HAP-1 (cell line): ENCODE data around the gene ANTXR2.
"Not testable (repeated sequence)": the region's sequence is repeated elsewhere in the genome, so short reads cannot be mapped to it uniquely, and the experiment has no call there.

Source experiments
- DNase-seq, 2 experiments: peaks; one replicate each; pipeline ENCODE4 v3.0.0-alpha.2; 2016 to 2020; ENCODE audit warnings: low spot score in 2 of 2
- H3K27me3 ChIP-seq: fragments of 250-450 bp; sonication (Bioruptor Pico); 2 replicates; pipeline ENCODE4 v1.5.1; 2020; ENCODE audit warnings: low read depth, mild to moderate bottlenecking, moderate library complexity
- H3K36me3 ChIP-seq: fragments of 250-450 bp; sonication (Bioruptor Pico); replicated peaks from 2 replicates; pipeline ENCODE4 v1.5.1; 2020; ENCODE audit warnings: mild to moderate bottlenecking
- H3K4me1 ChIP-seq: fragments of 250-450 bp; sonication (Bioruptor Pico); 2 replicates; pipeline ENCODE4 v1.5.1; 2020; ENCODE audit warnings: mild to moderate bottlenecking
- H3K4me3 ChIP-seq: fragments of 250-450 bp; sonication (Bioruptor Pico); 2 replicates; pipeline ENCODE4 v1.5.1; 2020; ENCODE audit warnings: mild to moderate bottlenecking, moderate library complexity
- H3K9me3 ChIP-seq: fragments of 250-450 bp; sonication (Bioruptor Pico); 2 replicates; pipeline ENCODE4 v1.5.1; 2020; ENCODE audit warnings: mild to moderate bottlenecking, moderate library complexity
- in situ Hi-C: fragments of 300-500 bp; cut with MboI; formaldehyde crosslinking; loops from 3 replicates; pipeline ENCODE4 v1.14.3; 2020; ENCODE audit warnings: low sequenced_read_pairs, inconsistent platforms, mixed read lengths

The ANTXR2 gene

DNA sequence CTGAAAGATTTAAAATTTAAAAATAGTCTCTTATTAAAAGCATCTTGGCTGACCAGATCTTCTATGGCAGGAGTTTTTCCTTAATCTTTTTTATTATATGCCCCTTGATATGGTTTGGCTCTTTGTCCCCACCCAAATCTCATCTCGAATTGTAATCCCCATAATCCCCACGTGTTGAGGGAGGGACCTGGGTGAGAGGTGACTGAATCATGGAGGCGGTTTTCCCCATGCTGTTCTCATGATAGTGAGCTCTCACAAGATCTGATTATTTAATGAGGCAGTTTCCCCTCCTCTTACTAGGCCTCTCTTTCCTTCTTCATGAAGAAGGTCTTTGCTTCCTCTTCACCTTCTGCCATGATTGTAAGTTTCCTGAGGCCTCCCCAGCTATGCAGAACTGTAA is 74.0 kb downstream of the ANTXR2 start:
- H3K36me3 ChIP-seq, H3K9me3 ChIP-seq, in situ Hi-C loops: not testable (repeated sequence)

GRCh38 chr4:79998201-79998600 is 74.8 kb downstream of the ANTXR2 start:
- no peaks in the 10 kb centered on the region for H3K9me3 ChIP-seq
- in situ Hi-C loops = no loop called here
- no peaks in the 10 kb centered on the region for H3K27me3 ChIP-seq
- DNase-seq = no peak
- H3K4me3 ChIP-seq = no peak overlapping the region
- no peaks in the 10 kb centered on the region for H3K4me1 ChIP-seq
- no peaks in the 10 kb centered on the region for H3K36me3 ChIP-seq

More for the DNA sequence above, 74.0 kb downstream of the ANTXR2 start:
- not testable (repeated sequence) for H3K4me3 ChIP-seq, DNase-seq, H3K4me1 ChIP-seq, H3K27me3 ChIP-seq

- Histone ChIP-seq H3K27me3 (no peaks in the 10 kb centered on the region), H3K9me3 (no peaks in the 10 kb centered on the region), H3K4me3 (no peak overlapping the region), H3K4me1 (no peaks in the 10 kb centered on the region), H3K36me3 (no peaks in the 10 kb centered on the region)
- DNase-seq = no peak
- in situ Hi-C loops = no loop called here
These were observed 76.2 kb downstream of the ANTXR2 start for GRCh38 chr4:79996851-79997250.

DNA sequence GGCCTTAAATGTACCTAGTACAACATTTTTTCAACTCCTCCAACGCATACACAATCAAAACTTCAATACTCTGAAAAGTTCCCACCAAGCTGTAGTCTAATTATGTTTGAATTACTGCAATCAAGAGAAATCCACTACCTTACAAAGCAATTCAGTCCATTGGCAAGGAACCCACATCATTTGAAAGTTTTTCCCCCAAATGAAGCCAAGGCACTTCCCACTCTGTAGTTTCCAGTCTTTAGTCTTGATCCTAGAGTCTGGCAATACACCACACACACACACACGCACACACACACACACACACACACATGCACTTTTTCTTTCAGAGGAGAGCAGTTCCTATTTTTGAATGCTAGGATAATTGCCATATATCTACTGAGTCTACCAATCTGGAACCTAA is 79.6 kb downstream of the ANTXR2 start:
- in situ Hi-C loops = no loop called here
- DNase-seq = no peak

DNA sequence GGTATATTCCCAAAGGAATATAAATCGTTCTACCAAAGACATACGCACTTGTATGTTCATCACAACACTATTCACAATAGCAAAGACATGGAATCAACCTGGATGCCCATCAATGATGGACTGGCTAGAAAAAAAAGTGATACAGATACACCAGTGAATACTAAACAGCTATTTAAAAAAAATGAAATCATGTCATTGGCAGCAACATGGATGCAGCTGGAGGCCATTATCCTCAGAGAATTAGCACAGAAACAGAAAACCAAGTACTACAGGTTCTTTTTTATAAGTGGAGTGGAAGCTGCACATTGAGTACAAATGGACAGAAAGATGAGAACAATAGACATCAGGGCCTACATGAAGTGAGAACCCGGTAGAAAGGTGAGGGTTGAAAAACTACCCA is 81.4 kb downstream of the ANTXR2 start:
- no peaks in the 10 kb centered on the region for H3K9me3 ChIP-seq
- no peak overlapping the region for H3K4me3 ChIP-seq
- no peaks in the 10 kb centered on the region for H3K27me3 ChIP-seq
- in situ Hi-C loops = no loop called here
- DNase-seq = no peak
- no peaks in the 10 kb centered on the region for H3K36me3 ChIP-seq
- H3K4me1 ChIP-seq = no peaks in the 10 kb centered on the region

More for the DNA sequence above, 79.6 kb downstream of the ANTXR2 start:
- no peaks in the 10 kb centered on the region for H3K4me1 ChIP-seq
- no peak overlapping the region for H3K4me3 ChIP-seq
- H3K36me3 ChIP-seq = no peaks in the 10 kb centered on the region
- H3K27me3 ChIP-seq = no peaks in the 10 kb centered on the region
- H3K9me3 ChIP-seq = no peaks in the 10 kb centered on the region

- DNase-seq, H3K4me3 ChIP-seq, H3K9me3 ChIP-seq, H3K4me1 ChIP-seq, in situ Hi-C loops, H3K27me3 ChIP-seq, H3K36me3 ChIP-seq: not testable (repeated sequence)
These were observed 81.9 kb downstream of the ANTXR2 start for GRCh38 chr4:79991100-79991499.

GRCh38 chr4:79987401-79987800 is 85.6 kb downstream of the ANTXR2 start:
- no peak for DNase-seq
- in situ Hi-C loops = no loop called here
- Histone ChIP-seq H3K9me3 (no peaks in the 10 kb centered on the region), H3K36me3 (no peaks in the 10 kb centered on the region), H3K27me3 (no peaks in the 10 kb centered on the region), H3K4me3 (no peak overlapping the region), H3K4me1 (no peaks in the 10 kb centered on the region)

GRCh38 chr4:79983431-79983830 is 89.6 kb downstream of the ANTXR2 start:
- H3K27me3 ChIP-seq = no peaks in the 10 kb centered on the region
- H3K9me3 ChIP-seq = no peaks in the 10 kb centered on the region
- no peak overlapping the region for H3K4me3 ChIP-seq
- H3K36me3 ChIP-seq = no peaks in the 10 kb centered on the region
- no peaks in the 10 kb centered on the region for H3K4me1 ChIP-seq
- DNase-seq = no peak
- in situ Hi-C loops = no loop called here

DNA sequence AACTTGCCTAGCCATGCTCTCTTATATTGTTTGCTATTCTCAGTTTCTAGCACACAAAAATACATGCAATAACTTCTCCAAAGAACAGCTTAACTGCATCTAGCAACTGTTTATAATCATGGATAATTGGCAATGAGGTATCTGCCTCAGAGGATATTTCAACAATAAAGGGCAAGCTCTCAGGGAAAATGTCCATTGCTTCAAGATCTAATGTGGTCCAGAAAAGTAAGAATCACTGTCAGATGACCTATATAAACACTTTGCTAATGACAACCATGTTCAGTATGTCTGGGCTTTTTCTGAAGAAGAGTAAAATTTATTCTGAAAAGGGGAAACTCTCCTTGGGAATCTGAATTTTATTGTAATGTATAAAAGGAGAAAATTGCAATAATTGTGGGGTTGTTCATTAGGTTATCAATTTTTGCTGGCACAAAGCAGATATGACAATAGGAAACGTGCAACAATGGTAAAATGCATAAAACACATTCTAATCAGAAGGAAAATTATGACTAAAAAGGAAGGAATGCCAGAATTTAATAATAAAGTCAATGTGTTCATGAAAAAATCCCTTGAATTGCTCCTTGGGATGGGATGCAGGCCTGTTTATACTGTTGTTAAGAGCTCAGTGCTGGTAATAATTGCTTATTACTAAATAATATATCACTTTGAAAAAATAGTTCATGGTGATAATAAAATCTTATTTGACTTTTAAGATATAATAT is 90.3 kb downstream of the ANTXR2 start:
- H3K27me3 ChIP-seq = no peaks in the 10 kb centered on the region
- in situ Hi-C loops = no loop called here

DNA sequence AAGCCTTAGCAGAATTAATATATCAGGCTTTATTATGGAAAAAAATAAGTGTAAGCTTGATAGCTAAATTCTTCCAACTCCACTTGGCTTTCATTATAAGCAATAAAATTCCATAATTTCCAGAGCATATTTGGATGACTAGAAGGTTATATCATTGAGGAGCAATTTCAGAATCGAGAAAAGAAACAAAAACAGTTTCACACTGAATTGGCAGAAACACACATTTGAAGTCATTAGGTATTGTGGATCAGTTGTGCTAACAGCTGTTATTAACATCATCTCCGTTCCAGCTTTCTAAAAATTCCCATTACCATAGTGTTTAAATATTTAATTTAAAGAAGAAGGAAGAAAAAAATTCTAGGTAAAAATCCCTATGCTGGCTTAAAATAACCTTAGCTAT is 92.6 kb downstream of the ANTXR2 start:
- in situ Hi-C loops = no loop called here
- no peak overlapping the region for H3K4me3 ChIP-seq
- H3K36me3 ChIP-seq = no peaks in the 10 kb centered on the region

More for the DNA sequence above, 90.3 kb downstream of the ANTXR2 start:
- DNase-seq = no peak
- Histone ChIP-seq H3K4me3 (no peak overlapping the region), H3K36me3 (no peaks in the 10 kb centered on the region), H3K4me1 (no peaks in the 10 kb centered on the region), H3K9me3 (no peaks in the 10 kb centered on the region)

GRCh38 chr4:79979785-79980437 is 93.1 kb downstream of the ANTXR2 start:
- no peak for DNase-seq
- in situ Hi-C loops = no loop called here
- Histone ChIP-seq H3K9me3 (no peaks in the 10 kb centered on the region), H3K27me3 (no peaks in the 10 kb centered on the region), H3K4me3 (no peak overlapping the region), H3K36me3 (no peaks in the 10 kb centered on the region), H3K4me1 (no peaks in the 10 kb centered on the region)

More for the DNA sequence above, 92.6 kb downstream of the ANTXR2 start:
- DNase-seq = no peak
- Histone ChIP-seq H3K4me1 (no peaks in the 10 kb centered on the region), H3K9me3 (no peaks in the 10 kb centered on the region), H3K27me3 (no peaks in the 10 kb centered on the region)

DNA sequence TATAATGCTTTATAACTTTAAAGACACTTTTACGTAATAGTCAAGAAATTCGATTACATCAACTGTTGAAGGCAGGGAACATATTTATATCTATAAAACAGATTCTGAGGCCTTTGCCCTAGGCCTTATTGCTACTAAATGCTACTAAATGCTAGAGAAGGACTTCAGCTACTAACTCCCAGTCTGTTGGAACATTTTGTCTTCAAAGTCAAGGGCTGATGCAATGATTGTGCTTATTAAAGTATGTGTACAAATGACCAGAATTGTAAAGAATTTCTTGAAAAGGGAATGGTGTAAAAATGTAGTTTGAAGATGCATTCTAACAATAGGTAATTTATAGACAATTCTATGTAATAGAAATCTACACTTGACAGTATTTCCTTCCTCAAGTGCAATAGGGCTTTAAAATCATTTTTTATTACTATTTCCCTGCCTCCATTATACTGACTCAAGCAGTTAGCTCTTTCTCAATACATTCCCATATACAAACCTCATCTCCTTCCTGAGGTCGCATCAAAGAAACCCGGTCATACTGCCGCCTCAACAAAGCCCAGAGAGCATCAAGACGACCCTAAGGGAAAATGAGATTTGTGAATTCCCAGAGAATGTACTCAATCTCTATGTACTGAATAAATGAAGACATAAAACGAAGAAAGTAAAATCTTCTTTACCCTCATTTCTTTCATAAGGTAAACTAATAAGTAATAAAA is 95.7 kb downstream of the ANTXR2 start:
- Histone ChIP-seq H3K27me3 (no peaks in the 10 kb centered on the region), H3K4me1 (no peaks in the 10 kb centered on the region), H3K36me3 (no peaks in the 10 kb centered on the region), H3K9me3 (no peaks in the 10 kb centered on the region), H3K4me3 (no peak overlapping the region)
- in situ Hi-C loops = no loop called here
- DNase-seq = no peak

GRCh38 chr4:79964400-79965211 is 108.4 kb downstream of the ANTXR2 start:
- no peaks in the 10 kb centered on the region for H3K27me3 ChIP-seq
- peaks cover 3% of the 10 kb centered on the region; the same call in 1 of the 2 replicates for H3K4me1 ChIP-seq
- H3K36me3 ChIP-seq = no peaks in the 10 kb centered on the region
- H3K9me3 ChIP-seq = no peaks in the 10 kb centered on the region
- H3K4me3 ChIP-seq = no peak overlapping the region
- DNase-seq = no peak
- in situ Hi-C loops = no loop called here
